Endometrial microvascular endothelial cells (primary cell): ENCODE measurements around the gene ZNF79. TPM values are rescaled to one million over a fixed set of nuclear protein-coding genes. Genes with fewer than 3 reads are reported as not detected.

Source experiments
- in situ Hi-C: cut with HindIII; loops from 2 replicates; pipeline ENCODE4 v1.10.0; 2017; ENCODE audit warnings: low sequenced_read_pairs, low pct_unique_long_range_greater_than_20kb; ENCODE audit errors: inconsistent ontology term
- total RNA-seq: library from RNA; depleted of rRNA; stranded (reverse); fragments of >200 nt; gene quantifications from one replicate; pipeline ENCODE4 v1.2.3, GENCODE V29; 2015; ENCODE audit errors: inconsistent ontology term

ZNF79 gene
- total RNA-seq, 1 donor from 2014 or later = 6.9 TPM

- in situ Hi-C loops = no loop called here
These were observed 55.4 kb downstream of the ZNF79 start for GRCh38 chr9:127479507-127480081.

GRCh38 chr9:127482662-127483061 is 58.5 kb downstream of the ZNF79 start:
- in situ Hi-C loops = no loop called here

DNA sequence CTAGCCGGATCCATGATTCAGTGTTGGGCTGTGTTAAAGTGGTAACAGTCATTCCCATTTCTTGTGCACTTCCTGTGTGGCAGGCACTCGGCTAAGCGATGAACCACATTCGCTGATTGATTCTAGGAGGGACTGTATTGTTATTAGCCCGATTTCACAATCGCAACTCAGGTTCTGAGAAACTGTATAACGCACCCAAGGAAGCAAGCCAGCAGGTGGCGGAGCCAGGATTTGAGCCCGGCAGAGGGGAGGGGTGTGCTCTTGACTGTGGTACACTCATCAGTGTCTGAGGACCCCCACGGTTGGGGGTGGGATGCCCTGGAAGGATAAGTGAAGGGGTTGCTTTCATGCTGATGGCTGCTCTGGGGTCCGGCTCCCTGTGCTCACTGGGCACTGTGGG is 61.8 kb downstream of the ZNF79 start:
- in situ Hi-C loops = no loop called here

GRCh38 chr9:127488946-127489345 is 64.8 kb downstream of the ZNF79 start:
- in situ Hi-C loops = no loop called here

DNA sequence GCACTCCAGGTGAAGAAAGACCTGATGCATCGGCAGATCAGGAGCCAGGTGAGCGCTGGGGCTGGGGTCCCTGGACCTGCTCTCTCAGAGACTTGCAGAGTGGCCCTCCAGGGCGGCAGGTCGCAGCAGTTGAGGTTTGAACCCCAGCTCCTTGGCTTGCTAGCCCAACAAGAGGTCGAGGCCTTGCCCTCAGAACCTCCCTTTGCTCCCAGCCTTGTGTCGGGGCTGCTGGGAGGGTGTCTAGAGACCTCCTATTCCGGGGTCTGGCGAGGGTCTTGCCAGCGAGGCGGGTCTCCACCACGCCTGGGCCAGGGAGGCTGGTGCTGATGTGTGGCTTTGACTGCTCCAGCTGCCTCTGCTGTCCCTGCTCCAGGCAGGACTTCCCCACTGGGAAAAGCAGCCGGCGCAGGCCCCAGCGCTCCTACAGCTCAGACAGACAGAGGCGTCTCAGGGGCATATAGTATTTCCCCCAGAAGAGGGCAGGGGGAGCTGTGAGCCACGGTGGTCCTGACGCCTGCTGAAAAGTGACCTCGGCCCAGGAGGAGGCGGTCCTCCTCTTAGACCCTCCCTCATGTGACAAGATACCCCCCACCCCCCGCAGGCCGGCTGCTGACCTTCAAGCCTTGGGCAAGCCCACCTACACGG is 65.4 kb downstream of the ZNF79 start:
- in situ Hi-C loops = no loop called here

GRCh38 chr9:127490535-127491230 is 66.5 kb downstream of the ZNF79 start:
- in situ Hi-C loops = no loop called here

GRCh38 chr9:127491516-127491915 is 67.3 kb downstream of the ZNF79 start:
- in situ Hi-C loops = no loop called here

DNA sequence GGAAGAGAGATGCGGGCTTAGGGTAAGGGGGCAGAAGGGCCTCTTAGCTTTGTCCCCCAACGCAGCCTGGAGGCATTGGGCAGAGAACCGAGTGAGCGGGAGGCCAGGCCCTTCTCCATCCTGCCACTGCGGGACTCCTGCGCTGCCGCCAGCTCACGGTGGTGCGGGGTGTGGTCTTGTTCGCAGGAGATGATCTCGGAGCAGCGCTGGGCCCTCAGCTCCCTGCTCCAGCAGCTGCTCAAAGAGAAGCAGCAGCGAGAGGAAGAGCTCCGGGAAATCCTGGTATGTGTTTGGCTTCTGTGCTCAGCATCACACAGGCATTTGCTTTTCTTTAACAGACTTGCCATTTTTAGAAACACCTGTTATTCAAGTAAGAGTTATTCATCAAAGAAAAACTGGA is 68.4 kb downstream of the ZNF79 start:
- in situ Hi-C loops = no loop called here

- in situ Hi-C loops = no loop called here
These were observed 69.6 kb downstream of the ZNF79 start for GRCh38 chr9:127493592-127494303.

- in situ Hi-C loops = no loop called here
These were observed 70.1 kb downstream of the ZNF79 start for GRCh38 chr9:127494304-127494702.

Other genes with a start within 250 kb of the ZNF79 start
- gene GARNL3, start 159.6 kb upstream of the ZNF79 start, total RNA-seq = 6.2 TPM
- 19.8 TPM for gene SLC2A8, start 27.2 kb upstream of the ZNF79 start, total RNA-seq
- gene RPL12, start 27.0 kb downstream of the ZNF79 start, total RNA-seq = 2,128 TPM
- gene LRSAM1, start 27.1 kb downstream of the ZNF79 start, total RNA-seq = 20.3 TPM
- gene STXBP1, start 187.9 kb downstream of the ZNF79 start, total RNA-seq = 15.6 TPM